Anterior cingulate cortex (tissue), 58 donors: ENCODE measurements around the gene MARCHF6.
"Not testable (repeated sequence)": the region's sequence is repeated elsewhere in the genome, so short reads cannot be mapped to it uniquely, and the experiment has no call there.

Experiments
- DNase-seq, 58 donors: peaks; one replicate each; lab custom pipeline; 2025; lab: John Stamatoyannopoulos, UW

Gene MARCHF6

DNA sequence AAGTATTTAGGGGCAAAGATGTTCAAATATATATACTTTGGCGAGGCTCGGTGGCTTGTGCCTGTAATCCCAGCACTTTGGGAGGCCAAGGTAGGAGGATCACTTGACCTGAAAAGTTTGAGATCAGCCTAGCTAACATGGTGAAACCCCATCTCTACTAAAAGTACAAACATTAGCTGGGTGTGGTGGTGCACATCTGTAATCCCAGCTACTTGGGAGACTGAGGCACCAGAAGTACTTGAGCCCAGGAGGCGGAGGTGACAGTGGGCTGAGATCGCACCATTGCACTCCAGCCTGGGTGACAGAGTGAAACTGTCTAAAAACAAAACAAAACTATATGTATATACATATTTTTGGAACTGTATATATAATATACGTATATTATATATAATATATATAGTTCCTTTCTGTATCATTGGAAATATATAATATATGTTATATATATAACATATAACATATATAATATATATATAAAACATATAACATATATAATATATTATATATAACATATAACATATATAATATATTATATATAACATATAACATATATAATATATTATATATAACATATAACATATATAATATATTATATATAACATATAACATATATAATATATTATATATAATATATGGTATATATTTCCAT is 8.9 kb upstream of the MARCHF6 start:
- not testable (repeated sequence) for DNase-seq

DNA sequence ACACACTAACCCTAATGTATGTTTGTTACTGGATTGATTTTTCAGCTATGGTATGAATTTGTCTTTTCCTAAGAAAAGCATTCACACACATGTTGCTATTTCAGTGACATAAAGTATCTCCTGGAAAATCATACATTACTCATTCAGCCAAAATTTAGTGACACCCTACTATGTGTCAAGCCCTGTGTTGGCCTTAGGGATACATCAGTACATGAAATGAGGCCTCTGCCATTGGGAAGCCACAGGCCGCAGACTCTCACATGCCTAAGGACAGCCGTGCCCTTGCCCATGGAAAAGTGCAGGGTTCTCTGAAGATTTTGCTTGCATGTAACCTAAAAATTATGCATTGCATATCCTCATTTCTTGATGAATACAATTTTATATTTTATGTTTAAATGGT is 5.2 kb upstream of the MARCHF6 start:
- no peak for DNase-seq

- no peak for DNase-seq
Observed at GRCh38 chr5:10351199-10351905, 2.1 kb upstream of the MARCHF6 start.

DNA sequence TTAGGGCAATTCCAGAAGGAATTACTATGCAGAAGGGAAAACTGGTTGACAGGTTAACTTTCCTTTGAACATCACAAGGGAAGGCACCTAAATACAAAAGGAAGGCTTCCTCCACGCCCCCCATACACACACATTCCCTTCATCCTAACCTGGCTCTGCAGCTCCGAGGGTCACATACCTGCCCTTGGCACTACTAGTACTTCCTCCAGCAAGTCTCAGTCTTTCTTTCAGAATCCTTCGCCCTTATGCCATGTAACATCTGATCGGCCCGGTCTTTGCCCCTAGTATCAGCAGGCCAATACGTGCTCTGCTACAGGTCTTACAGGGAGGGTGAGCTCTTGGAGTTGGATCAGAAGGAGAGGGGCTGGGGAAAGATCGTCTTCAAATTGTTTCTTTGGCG is 1.6 kb upstream of the MARCHF6 start:
- DNase-seq, result no peak

DNA sequence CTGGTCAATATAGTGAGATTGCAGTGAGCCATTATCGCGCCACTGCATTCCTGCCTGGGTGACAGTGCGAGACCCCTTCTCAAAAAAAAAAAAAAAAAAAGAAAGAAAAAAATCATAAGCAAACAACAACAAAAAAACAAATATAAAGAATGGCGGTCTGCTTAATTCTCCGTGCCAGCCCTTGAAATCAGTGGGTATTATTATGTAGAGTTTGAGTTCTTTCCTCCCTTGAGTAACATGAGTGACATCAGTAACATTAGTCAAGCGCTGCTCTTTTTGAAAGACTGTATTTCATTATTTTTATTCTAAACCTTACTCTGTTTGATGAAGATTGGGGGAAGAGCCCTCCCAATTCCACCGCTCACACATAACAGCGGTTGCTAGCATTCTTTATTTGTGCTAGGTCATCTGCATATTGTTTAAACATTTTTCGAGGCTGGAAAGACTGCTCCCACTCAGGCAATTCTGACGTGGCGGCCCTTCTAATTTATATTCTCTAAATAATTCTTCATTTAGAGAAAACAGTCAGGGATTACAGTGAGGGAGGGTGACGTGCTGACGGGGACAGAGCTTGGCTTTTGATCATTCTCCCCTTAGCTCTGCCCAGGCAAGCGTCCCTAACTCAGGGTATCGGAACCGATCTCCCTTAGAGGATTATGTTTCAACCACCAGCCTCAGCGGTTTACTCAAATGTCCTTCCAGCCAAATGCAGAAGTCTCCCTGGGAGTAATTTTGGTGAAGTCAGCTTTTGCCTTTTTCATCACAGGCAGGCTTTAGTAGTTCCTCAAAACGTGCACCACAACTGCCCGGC is 860 bp upstream of the MARCHF6 start:
- DNase-seq, result peak in 3 of 58 donors; percentile 51 to 77 (median 64)

DNA sequence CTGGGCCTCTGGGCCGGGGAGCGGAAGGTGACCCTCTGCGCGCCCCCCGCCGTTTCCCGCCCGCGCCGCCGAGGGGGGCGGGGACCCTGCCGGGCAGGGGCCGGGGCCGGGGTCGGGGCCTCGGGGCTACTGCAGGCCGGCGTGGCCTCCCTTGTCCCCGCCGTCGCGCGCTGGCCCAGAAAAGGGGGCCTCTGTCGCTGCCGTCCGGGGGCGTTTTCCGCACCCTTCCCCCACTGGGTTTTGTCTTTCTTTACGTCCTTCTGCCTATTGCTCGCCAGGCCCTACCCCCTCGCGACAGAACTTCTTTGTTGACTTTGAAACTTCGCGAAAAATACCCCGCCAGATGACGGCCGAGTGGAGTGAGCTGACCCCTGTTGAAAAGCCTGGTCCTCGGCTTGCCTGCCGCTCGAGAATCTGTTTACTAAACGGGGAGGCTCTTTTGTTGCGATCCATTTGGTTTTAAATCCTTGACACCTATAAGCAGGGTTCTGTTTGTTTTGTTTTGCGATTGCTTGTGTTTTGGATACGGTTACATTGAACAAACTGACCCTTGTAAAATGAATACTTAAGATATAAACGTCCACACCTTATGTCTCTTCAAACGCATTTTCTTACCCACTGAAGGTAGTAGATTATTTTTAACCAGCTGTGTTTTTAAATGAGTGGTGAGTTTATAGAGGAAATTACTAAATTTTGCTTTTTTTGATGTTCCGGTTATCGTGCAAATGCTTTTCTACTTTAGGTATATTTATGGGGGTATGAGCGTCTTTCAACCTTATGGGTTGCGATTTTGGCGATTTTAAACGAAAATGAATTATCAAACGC is 765 bp downstream of the MARCHF6 start:
- peak in 13 of 58 donors; percentile 17 to 64 (median 37) for DNase-seq

DNA sequence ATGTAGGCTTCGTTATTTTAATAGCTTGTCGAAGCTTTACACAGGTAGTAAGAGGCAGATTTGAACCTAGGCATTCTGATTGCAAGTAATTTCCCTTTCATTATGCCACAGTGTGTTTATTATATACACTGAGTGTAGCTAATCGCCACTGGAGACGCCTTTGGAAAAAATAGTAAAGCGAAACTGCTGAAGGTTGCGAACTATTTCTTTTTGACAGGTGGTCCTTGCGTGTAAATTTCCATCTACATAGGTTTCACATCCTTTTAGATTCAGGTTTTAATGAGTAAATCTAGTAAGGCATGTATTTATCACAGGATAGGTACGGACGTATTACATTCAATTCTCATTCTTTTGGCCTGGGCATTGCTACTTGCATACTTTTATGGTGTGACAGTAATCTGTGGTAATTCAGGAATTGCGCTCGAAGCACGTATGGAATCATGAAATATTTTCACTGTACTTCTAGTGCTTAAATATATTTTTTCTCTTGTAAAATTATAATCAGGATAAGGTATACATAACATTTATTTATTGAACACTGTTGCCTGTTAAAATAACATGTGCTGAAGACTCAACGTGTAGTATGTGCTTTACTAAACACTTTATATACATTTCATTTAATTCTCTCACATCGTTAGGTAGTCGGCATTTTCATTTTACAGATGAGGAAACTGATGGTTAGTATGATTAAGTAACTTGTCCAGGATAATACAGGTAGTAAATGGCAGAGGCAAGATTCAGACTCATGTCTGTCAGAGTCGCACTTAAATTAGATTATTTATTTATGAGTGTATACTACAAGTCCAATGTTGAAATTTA is 1.8 kb downstream of the MARCHF6 start:
- no peak for DNase-seq

GRCh38 chr5:10358999-10359398 is 5.5 kb downstream of the MARCHF6 start:
- DNase-seq, result no peak

DNA sequence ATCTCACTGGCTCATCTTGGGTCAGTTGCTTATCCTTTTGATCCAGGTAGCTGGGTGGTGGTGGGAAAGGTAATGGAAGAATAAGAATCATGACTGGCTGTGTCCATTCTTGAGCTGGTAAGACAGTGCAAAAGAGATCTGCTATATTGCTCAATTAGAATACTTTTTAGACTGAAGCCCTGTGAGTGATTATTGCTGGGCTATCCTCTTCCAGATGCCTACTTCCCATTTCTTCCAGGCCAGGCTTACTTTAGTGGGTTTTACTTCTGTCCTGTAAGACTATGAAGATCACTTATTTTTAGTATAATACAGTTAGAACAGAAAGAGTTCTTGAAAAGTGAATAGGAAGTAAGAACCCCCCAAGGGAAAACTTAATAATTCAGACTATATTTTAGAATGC is 7.2 kb downstream of the MARCHF6 start:
- DNase-seq, result no peak

DNA sequence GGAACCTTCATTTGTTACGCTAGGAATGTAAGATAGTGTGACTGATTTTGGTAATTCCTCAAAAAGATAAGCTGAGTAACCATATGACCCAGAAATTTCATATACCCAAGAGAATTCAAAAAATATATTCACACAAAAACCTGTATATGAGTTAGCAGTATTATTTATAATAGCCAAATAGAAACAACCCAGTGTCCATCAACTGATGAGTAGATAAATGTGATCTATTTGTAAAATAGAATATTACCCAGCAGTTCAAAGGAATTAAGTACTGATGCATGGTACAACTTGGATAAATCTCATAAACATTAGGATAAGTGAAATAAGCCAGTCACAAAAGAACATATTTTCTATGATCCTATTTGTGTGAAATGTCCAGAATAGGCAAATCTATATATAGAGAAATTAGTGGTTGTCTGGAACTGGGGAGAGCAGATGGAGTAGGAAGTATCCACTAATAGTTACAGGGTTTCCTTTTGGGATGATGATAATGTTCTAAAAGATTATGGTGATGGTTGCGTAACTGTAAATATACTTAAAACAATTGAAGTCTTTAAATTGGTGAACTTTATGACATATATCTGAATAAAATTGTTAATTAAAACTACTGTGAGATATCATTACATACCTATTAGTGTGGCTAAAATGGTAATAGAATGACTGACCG is 10.2 kb downstream of the MARCHF6 start:
- no peak for DNase-seq

DNA sequence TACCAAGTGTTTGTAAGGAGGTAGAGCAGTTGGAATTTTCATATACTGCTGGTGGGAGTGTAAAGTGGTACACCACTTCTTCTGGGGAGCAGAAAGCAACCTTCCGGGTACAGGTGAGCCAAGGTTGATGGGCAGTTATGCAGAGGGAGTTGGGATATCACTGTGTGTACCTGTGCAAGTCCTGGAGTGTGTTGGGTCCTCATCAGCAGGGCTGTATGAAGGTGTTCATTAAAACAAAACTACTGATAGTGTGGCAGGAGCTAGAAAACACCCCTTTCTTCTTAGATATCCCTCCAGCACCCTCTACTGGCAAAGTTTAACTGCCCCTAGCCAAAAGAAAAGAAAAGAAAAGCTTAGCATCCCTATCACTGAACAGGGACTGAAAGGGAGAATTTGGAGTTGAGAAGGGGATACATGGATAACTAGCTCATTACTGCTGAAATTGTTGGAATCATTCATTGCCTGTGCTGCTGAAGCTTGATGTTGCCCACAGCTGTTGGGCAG is 10.7 kb downstream of the MARCHF6 start:
- DNase-seq, result no peak

DNA sequence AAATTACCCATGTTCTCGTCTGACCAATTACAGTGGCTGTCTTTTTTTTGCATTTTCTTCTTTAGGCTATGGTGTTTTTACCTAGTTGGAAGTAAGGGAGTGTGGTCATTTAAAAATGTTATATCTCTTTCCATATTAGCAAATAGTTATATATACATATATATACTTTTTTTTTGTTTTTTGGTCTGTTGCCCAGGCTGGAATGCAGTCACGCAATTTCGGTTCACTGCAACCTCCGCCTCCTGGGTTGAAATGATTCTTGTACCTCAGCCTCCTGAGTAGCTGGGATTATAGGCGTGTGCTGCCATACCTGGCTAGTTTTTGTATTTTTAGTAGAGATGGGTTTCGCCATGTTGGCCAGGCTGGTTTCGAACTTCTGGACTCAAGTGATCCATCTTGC is 12.3 kb downstream of the MARCHF6 start:
- no peak for DNase-seq

- no peak for DNase-seq
Observed at GRCh38 chr5:10366310-10367272, 13.1 kb downstream of the MARCHF6 start.

- DNase-seq, result no peak
Observed at GRCh38 chr5:10367579-10367978, 14.1 kb downstream of the MARCHF6 start.

- no peak for DNase-seq
Observed at GRCh38 chr5:10370931-10371330, 17.4 kb downstream of the MARCHF6 start.

GRCh38 chr5:10371369-10371768 is 17.9 kb downstream of the MARCHF6 start:
- DNase-seq, result not testable (repeated sequence)
